Measurements from ENCODE around the gene ERP27.

DNA sequence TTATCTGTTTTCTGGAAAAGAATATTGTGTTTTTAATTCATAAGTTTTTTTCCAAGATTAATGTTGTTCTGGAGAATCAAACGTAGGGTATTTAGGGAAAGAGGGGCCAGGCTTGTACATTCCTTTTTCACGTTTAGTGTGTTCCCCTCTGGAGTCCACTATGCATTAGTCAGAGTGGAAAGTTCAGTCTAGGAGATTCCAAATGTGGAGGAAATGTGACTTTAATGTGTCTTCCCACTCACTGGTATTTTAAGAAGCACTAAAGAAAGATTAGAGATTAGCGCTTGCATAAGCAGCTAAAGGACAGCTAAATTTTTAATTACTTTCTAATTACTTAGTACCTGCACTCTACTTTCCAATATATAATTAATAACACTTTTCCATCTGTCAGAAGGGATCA is 30.1 kb upstream of the ERP27 start:
- TF ChIP-seq, protein P1, sequence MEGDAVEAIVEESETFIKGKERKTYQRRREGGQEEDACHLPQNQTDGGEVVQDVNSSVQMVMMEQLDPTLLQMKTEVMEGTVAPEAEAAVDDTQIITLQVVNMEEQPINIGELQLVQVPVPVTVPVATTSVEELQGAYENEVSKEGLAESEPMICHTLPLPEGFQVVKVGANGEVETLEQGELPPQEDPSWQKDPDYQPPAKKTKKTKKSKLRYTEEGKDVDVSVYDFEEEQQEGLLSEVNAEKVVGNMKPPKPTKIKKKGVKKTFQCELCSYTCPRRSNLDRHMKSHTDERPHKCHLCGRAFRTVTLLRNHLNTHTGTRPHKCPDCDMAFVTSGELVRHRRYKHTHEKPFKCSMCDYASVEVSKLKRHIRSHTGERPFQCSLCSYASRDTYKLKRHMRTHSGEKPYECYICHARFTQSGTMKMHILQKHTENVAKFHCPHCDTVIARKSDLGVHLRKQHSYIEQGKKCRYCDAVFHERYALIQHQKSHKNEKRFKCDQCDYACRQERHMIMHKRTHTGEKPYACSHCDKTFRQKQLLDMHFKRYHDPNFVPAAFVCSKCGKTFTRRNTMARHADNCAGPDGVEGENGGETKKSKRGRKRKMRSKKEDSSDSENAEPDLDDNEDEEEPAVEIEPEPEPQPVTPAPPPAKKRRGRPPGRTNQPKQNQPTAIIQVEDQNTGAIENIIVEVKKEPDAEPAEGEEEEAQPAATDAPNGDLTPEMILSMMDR (IDR thresholded peaks at IDR 0.05) = no peak
- TF ChIP-seq SMAD3 (CRISPR knock-in tag; IDR thresholded peaks at IDR 0.05; ENCODE audit: borderline replicate concordance) (no peak), GABPB1 (CRISPR knock-in tag; IDR thresholded peaks at IDR 0.05) (no peak)
- TF ChIP-seq, protein P2, sequence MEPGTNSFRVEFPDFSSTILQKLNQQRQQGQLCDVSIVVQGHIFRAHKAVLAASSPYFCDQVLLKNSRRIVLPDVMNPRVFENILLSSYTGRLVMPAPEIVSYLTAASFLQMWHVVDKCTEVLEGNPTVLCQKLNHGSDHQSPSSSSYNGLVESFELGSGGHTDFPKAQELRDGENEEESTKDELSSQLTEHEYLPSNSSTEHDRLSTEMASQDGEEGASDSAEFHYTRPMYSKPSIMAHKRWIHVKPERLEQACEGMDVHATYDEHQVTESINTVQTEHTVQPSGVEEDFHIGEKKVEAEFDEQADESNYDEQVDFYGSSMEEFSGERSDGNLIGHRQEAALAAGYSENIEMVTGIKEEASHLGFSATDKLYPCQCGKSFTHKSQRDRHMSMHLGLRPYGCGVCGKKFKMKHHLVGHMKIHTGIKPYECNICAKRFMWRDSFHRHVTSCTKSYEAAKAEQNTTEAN (CRISPR knock-in tag; IDR thresholded peaks at IDR 0.05) = no peak

Measured in WTC11 (cell line).